HUES6 (cell line): ENCODE measurements around the gene RBBP8.

Source experiments
- H3K27ac ChIP-seq: 2 replicates; pipeline ENCODE4 v1.7.0; 2013; ENCODE audit warnings: low read depth, mild to moderate bottlenecking, low read length, inconsistent platforms
- H3K27me3 ChIP-seq: 2 replicates; pipeline ENCODE4 v1.6.1; 2013; ENCODE audit warnings: low read length; ENCODE audit not compliant: control insufficient read depth, insufficient read depth
- H3K36me3 ChIP-seq: 2 replicates; pipeline ENCODE4 v1.6.1; 2013; ENCODE audit warnings: low read length; ENCODE audit not compliant: control insufficient read depth, insufficient read depth
- H3K4me1 ChIP-seq: 2 replicates; pipeline ENCODE4 v1.6.1; 2013; ENCODE audit warnings: low read length; ENCODE audit not compliant: control insufficient read depth, insufficient read depth
- H3K4me3 ChIP-seq: 2 replicates; pipeline ENCODE4 v1.5.1; 2013; ENCODE audit warnings: low read depth, low read length
- H3K9ac ChIP-seq: one replicate; pipeline ENCODE4 v1.6.1; 2013; ENCODE audit warnings: mild to moderate bottlenecking, low read length
- H3K9me3 ChIP-seq: 2 replicates; pipeline ENCODE4 v1.6.1; 2013; ENCODE audit warnings: low read depth, low read length; ENCODE audit not compliant: control insufficient read depth, insufficient read depth

RBBP8 gene

DNA sequence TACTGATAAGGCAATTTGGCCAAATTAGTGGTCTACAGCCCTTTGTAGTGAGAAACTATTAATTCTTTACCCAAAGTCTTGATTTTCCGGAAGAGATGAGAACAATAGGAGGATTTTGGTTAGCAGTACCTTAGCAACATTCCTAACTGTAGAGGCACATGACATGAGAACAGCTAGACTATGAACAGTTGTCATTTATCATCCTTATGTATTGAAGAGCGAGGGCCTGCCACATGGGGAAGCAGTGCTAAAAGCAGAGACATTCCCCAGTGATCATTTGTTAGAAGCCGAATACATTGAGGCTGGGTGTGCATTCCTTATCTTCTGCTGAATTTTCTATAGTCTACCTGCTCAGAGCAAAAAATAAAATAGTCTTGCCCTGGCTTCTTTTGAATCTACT lies 65.2 kb downstream of the RBBP8 start:
- peaks cover 52% of the 10 kb centered on the region for H3K36me3 ChIP-seq
- H3K4me3 ChIP-seq = no peak overlapping the region
- no peaks in the 10 kb centered on the region for H3K4me1 ChIP-seq
- no peaks in the 10 kb centered on the region for H3K9me3 ChIP-seq
- no peaks in the 10 kb centered on the region for H3K27me3 ChIP-seq
- H3K9ac ChIP-seq = no peak overlapping the region
- H3K27ac ChIP-seq = no peak overlapping the region

DNA sequence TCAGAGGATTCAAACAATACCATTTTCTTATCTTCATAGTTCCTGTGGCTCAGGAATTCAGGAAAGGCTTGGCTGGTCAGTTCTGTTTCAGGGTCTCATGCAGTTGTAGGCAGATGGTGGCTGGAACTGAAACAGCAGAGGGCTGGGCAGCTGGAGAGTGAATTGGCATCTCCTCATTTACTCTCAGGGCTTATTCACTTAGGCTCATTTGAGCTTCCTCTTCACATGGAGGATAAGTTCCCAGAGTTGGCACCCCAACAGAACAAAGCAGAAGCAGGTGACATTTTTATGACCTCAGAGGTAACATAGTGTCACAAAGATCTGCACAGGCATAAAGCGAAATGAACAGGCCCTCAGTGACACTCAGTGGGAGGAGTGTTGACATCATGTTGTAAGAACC lies 66.1 kb downstream of the RBBP8 start:
- no peak overlapping the region for H3K27ac ChIP-seq
- H3K4me1 ChIP-seq = no peaks in the 10 kb centered on the region
- no peak overlapping the region for H3K9ac ChIP-seq
- peaks cover 54% of the 10 kb centered on the region for H3K36me3 ChIP-seq
- no peaks in the 10 kb centered on the region for H3K9me3 ChIP-seq
- no peaks in the 10 kb centered on the region for H3K27me3 ChIP-seq
- no peak overlapping the region for H3K4me3 ChIP-seq

DNA sequence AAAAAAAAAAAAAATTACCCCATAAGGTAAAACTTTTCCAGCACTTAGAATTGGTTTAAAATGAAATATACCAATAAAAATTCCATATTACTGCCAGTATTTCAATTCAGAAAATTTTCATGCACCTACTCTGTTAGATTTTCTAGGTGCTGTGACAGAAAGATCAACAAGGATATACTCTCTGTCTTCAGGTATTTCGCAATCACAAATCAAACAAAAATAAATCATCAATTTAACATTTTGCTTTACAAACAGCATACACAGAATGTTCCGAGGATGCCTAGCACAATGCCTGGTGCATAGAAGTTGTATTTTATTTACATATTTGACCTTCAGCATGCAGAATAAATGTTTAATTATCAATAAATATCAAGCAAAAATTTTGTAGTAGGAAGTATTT lies 66.5 kb downstream of the RBBP8 start:
- no peak overlapping the region for H3K9ac ChIP-seq
- H3K4me1 ChIP-seq = no peaks in the 10 kb centered on the region
- no peaks in the 10 kb centered on the region for H3K9me3 ChIP-seq
- no peak overlapping the region for H3K4me3 ChIP-seq
- H3K36me3 ChIP-seq = peaks cover 58% of the 10 kb centered on the region
- no peak overlapping the region for H3K27ac ChIP-seq
- H3K27me3 ChIP-seq = no peaks in the 10 kb centered on the region

DNA sequence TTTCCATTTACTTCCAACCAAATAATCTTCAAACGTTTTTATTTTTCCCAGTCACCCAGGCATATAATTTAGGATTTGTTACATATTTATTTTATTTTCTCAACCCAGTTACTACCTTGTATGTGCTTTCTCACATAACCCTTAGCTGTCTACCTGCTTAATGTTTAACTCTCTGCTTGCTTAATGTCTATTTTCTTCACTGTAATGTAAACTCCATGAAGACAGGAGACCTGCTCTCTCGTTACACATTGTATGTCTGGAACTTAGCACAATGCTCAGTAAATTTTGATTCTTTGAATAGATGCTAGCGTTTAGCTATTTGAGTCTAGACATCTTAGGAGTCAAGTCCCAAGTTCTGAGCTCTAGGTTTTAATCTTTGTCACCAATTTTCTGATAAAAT lies 70.2 kb downstream of the RBBP8 start:
- Histone ChIP-seq H3K4me1 (no peaks in the 10 kb centered on the region), H3K36me3 (peaks cover 59% of the 10 kb centered on the region), H3K27me3 (no peaks in the 10 kb centered on the region), H3K9ac (no peak overlapping the region), H3K27ac (no peak overlapping the region), H3K9me3 (no peaks in the 10 kb centered on the region), H3K4me3 (no peak overlapping the region)

DNA sequence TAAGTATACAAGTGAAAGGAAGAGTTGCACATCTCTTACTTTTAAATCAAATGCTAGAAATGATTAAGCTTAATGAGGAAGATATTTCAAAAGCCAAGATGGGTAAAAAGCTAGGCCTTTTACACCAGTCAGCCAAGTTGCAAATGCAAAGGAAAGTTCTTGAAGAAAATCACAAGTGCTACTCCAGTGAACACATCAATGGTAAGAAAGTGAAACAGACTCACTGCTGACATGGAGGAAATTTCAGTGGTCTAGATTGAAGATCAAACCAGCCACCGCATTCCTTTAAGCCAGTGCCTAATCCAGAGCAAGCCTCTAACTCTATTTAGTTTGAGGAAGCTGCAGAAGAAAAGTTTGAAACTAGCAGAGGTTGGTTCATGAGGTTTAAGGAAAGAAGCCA lies 79.1 kb downstream of the RBBP8 start:
- Histone ChIP-seq H3K9ac (no peak overlapping the region), H3K36me3 (0 out of 2 replicates have a peak, but pooled peaks cover 9% of the 10 kb centered on the region), H3K27ac (no peak overlapping the region), H3K9me3 (no peaks in the 10 kb centered on the region), H3K4me1 (no peaks in the 10 kb centered on the region), H3K27me3 (no peaks in the 10 kb centered on the region), H3K4me3 (no peak overlapping the region)

DNA sequence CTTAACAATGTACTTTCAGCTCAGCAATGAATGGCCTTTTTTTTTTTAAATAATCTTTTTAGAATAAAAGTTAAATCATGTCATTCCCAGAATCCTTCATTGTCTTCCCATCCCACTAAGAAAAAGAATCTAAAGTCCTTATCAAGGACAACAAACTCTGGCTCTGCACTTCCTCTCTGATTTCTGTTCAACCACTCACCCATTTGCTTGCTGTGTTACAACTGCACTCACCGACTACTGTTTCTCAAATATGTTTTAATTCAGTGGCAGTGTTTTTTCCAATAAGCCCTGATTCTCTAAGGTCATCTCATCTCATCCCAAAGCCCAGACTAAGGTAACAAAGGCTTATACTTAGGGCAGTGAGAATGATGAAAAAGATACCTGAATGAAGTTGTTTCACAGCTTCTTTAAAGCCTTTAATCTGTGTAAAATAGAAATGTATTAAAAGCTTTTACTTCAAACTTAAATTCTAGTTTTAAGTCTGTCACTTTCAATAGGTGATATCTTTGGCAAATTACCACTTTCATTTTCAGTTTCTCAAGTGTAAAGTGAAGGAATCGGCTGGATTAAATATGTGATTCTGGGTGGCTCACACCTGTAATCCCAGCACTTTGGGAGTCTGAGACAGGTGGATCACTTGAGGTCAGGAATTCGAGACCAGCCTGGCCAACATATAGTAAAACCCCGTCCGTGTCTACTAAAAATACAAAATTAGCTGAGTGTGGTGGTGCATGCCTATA lies 87.6 kb downstream of the RBBP8 start:
- no peak overlapping the region for H3K9ac ChIP-seq
- H3K4me1 ChIP-seq = no peaks in the 10 kb centered on the region
- no peaks in the 10 kb centered on the region for H3K27me3 ChIP-seq
- H3K9me3 ChIP-seq = no peaks in the 10 kb centered on the region
- no peak overlapping the region for H3K4me3 ChIP-seq
- no peak overlapping the region for H3K27ac ChIP-seq
- peaks cover 40% of the 10 kb centered on the region for H3K36me3 ChIP-seq

DNA sequence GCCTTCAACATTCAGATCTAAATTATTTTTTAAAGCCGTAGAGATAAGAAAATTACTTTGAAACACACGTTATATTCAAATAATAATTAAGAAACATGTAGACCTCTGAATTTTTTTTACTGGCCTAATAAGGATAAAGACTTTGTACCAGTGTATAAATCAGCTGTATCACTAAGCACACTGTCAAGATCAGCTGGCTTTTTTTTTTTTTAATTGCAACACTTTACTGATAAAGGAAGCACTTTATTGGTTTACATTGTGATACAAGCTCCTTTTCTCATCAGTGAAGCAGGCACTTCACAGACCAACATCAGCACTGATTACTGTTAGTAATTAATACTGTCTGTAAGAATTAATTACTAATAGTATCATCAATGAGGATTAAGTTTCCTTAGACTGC lies 88.5 kb downstream of the RBBP8 start:
- Histone ChIP-seq H3K27ac (no peak overlapping the region), H3K4me1 (no peaks in the 10 kb centered on the region), H3K27me3 (no peaks in the 10 kb centered on the region), H3K36me3 (peaks cover 48% of the 10 kb centered on the region), H3K4me3 (no peak overlapping the region), H3K9me3 (no peaks in the 10 kb centered on the region), H3K9ac (no peak overlapping the region)

DNA sequence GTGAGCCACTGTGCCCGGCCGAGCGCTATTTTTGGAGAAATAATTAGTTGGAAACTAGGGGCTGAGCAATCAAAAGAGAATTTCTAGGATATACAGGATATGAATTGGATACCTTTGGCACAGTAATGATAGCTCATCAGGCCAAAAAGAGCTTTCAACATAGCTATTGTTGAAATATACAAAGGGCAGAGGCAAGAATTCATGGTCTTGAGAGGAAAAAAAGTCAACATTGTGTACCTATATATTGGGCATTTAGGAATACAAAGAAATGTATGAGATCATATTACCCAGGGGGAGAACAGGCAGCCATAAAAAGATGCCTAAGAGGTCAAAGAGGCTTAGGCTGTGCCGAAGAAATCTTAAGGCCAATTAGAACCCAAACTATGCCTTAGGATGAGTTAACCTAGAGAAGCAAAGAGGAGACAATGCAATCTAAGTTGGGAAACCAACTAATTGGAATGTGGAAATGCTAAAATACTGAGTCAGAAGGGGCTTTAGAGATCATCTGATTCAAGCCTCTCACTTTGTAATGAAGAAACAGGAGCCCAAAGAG lies 99.0 kb downstream of the RBBP8 start:
- H3K4me3 ChIP-seq = no peak overlapping the region
- no peaks in the 10 kb centered on the region for H3K27me3 ChIP-seq
- no peaks in the 10 kb centered on the region for H3K9me3 ChIP-seq
- H3K36me3 ChIP-seq = peaks cover 5% of the 10 kb centered on the region; the same call in 1 of the 2 replicates
- no peak overlapping the region for H3K9ac ChIP-seq
- no peak overlapping the region for H3K27ac ChIP-seq
- peaks cover 14% of the 10 kb centered on the region for H3K4me1 ChIP-seq

DNA sequence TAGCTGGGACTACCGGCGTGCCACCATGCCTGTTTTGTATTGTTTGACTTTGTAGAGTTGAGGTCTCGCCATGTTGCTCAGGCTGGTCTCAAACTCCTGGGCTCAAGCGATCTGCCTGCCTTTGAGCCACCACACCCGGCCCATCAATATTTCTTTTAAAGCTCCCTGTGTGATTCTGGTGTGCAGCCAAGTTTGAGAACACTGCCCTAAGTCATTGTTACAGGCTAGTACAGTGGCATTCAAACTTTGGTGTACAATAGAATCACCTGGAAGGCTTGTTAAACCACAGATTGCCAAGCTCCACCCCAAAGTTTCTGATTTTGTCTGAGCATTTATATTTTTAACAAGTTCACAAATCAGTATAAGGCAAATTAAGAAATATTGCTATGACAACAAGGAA lies 99.9 kb downstream of the RBBP8 start:
- peaks cover 20% of the 10 kb centered on the region for H3K4me1 ChIP-seq
- no peaks in the 10 kb centered on the region for H3K9me3 ChIP-seq
- no peak overlapping the region for H3K9ac ChIP-seq
- no peaks in the 10 kb centered on the region for H3K27me3 ChIP-seq
- H3K36me3 ChIP-seq = no peaks in the 10 kb centered on the region
- H3K27ac ChIP-seq = no peak overlapping the region
- no peak overlapping the region for H3K4me3 ChIP-seq

DNA sequence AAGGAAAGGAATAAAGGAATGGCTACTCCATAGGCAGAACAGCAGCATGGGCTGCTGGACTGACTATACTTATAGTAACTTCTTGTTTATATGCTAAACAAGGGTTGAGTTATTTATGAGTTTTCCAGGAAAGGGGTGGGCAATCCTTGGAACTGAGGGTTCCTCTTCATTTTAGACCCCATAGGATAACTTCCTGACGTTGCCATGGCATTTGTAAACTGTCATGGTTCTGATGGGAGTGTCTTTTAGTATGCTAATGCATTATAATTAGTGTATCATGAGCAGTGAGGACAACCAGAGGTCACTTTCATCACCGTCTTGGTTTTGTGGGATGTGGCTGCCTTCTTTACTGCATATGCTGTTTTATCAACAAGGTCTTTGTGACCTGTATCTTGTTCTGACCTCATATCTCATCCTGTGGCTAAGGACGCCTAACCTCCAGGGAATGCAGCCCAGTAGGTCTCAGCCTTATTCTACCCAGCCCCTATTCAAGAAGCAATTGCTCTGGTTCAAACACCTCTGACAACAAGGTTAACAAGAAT lies 103.6 kb downstream of the RBBP8 start:
- Histone ChIP-seq H3K9me3 (no peaks in the 10 kb centered on the region), H3K4me3 (no peak overlapping the region)

DNA sequence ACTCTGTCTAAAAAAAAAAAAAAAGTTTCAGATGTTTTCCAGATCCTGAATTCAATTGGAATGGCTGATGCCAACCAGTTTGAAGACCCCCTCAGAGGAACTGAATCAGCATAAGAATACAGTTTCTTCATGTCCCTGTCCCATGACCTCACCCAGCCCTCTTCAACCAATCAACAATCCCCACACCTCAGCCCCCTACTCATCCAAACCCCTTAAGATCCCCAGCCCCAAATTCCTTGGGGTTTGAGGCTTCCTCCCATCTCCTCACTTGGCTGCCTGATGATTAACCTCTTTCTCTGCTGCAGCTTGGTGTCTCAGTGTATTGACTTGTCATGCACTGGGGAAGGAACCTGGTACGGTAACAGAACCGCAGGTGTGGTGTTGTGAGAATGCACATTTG lies 104.5 kb downstream of the RBBP8 start:
- no peaks in the 10 kb centered on the region for H3K36me3 ChIP-seq
- H3K4me1 ChIP-seq = peaks cover 12% of the 10 kb centered on the region
- no peak overlapping the region for H3K4me3 ChIP-seq
- no peak overlapping the region for H3K27ac ChIP-seq
- no peaks in the 10 kb centered on the region for H3K27me3 ChIP-seq
- H3K9ac ChIP-seq = no peak overlapping the region
- no peaks in the 10 kb centered on the region for H3K9me3 ChIP-seq

More for the DNA sequence above, 103.6 kb downstream of the RBBP8 start:
- Histone ChIP-seq H3K4me1 (peaks cover 20% of the 10 kb centered on the region), H3K36me3 (no peaks in the 10 kb centered on the region), H3K27me3 (no peaks in the 10 kb centered on the region), H3K27ac (no peak overlapping the region), H3K9ac (no peak overlapping the region)
